Sigmoid colon (tissue), 7 donors: ENCODE measurements around the gene BATF2. TPM values are rescaled to one million over a fixed set of nuclear protein-coding genes. Genes with fewer than 3 reads are reported as not detected.

ENCODE experiments used
- DNase-seq: peaks from one replicate; pipeline ENCODE4 v3.0.0-alpha.2; 2019
- H3K27ac ChIP-seq, 4 donors: fragments of 200-600 bp; sonication (generic); one replicate each; pipeline ENCODE4 v1.5.1; 2016 to 2019; ENCODE audit warnings: mild to moderate bottlenecking in 1 of 4
- H3K27me3 ChIP-seq, 3 donors: fragments of 200-600 bp; sonication (generic); one replicate each; pipeline ENCODE4 v1.5.1; 2019; ENCODE audit warnings: mild to moderate bottlenecking in 1 of 3
- H3K36me3 ChIP-seq, 4 donors: fragments of 200-600 bp; sonication (generic); one replicate each; pipeline ENCODE4 v1.5.1; 2016 to 2019
- H3K4me1 ChIP-seq, 4 donors: fragments of 200-600 bp; sonication (generic); one replicate each; pipeline ENCODE4 v1.5.1; 2017 to 2019
- H3K4me3 ChIP-seq, 4 donors: fragments of 200-600 bp; sonication (generic); one replicate each; pipeline ENCODE4 v1.5.1; 2017 to 2019; ENCODE audit warnings: mild to moderate bottlenecking in 2 of 4, moderate library complexity in 1 of 4
- H3K9me3 ChIP-seq, 4 donors: fragments of 200-600 bp in 3 of 4; sonication (generic) in 3 of 4; one replicate each; pipeline versions ENCODE4 v1.5.1 to v1.6.1; 2013 to 2019
- EP300 ChIP-seq, 4 donors: sonication (generic); formaldehyde crosslinking; IDR thresholded peaks; one replicate each; pipeline ENCODE4 v1.6.1; 2017; ENCODE audit warnings: antibody characterized with exemption in 4 of 4
- POLR2A ChIP-seq, 2 donors: fragments of 450-650 bp; IDR thresholded peaks; one replicate each; pipeline ENCODE4 v1.6.1; 2016; ENCODE audit warnings: antibody characterized with exemption in 2 of 2, mild to moderate bottlenecking in 2 of 2, moderate library complexity in 2 of 2
- POLR2AphosphoS5 ChIP-seq, 4 donors: sonication (generic); formaldehyde crosslinking; IDR thresholded peaks; one replicate each; pipeline ENCODE4 v1.6.1; 2017; ENCODE audit warnings: antibody characterized with exemption in 4 of 4
- WGBS, 2 donors: extraction: QIAGEN DNeasy Blood & Tissue Kit; methylation state at CpG; one replicate each; pipeline ENCODE4 v1.1.7; 2013; 5-methylcytosine and 5-hydroxymethylcytosine counted together
- intact Hi-C: fragments of 100-400 bp; cut with DNase I; formaldehyde crosslinking; loops from one replicate; pipeline ENCODE4 v1.15.1; 2023
- polyA plus RNA-seq, 3 donors: library from polyadenylated mRNA; stranded (reverse); fragments of 200-250 nt; gene quantifications; one replicate each; pipeline ENCODE4 v1.2.3, GENCODE V29; 2013
- total RNA-seq, 4 donors: library from RNA; depleted of rRNA; stranded (reverse); fragments of >200 nt; gene quantifications; one replicate each; pipeline ENCODE4 v1.1.0, GENCODE V29; 2016
- TF ChIP-seq, protein P1 (sequence below), 4 experiments: fragments of 450-650 bp in 3 of 4; fragments of 200-600 bp in 1 of 4; IDR thresholded peaks; one replicate each; pipeline ENCODE4 v1.5.1; 2016 to 2019; ENCODE audit warnings: antibody characterized with exemption in 4 of 4, mild to moderate bottlenecking in 3 of 4, moderate library complexity in 2 of 4
- donor health status: healthy with polysubstance abuse.
- donor health status: Bipolar disorder and iron deficiency.
- donor health status: healthy.

Gene BATF2, protein sequence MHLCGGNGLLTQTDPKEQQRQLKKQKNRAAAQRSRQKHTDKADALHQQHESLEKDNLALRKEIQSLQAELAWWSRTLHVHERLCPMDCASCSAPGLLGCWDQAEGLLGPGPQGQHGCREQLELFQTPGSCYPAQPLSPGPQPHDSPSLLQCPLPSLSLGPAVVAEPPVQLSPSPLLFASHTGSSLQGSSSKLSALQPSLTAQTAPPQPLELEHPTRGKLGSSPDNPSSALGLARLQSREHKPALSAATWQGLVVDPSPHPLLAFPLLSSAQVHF
- total RNA-seq (1 to 10 TPM; 1.8 to 4.7 (median 3.7) TPM), polyA plus RNA-seq (10 to 100 TPM; 11.6 to 31.3 (median 14.4) TPM)

DNA sequence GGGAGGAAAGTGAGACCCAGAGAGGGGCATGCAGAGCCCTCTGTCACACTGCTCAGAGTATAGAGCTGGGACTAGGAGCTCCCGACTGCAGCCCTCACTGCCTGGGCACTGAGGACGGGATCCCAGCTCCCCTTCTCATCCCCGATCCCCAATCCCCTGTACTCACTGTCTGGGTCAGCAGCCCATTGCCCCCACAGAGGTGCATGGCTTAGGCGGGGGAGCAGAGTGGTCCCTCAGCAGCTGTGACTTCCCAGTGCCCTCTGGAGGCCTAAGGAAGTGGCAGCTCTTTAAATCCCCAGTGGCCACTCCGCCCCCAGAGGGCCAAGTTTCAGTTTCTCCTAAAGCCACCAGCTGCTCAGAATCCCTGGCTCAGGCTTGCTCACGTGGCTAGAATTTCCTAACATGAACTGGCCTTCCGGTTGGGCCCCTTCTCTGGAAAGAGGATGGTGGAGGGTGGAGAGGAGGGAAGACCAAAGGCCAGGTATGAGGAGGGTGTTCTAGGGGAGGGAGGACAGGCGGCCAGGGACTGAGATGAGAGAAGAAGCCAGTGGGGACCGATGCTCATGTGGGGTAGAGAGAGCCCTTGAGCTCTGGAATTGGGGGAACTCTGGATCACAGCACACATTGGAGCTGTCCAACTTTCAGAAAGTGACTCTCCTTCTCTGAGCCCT, at the start of gene BATF2:
BATF2 (minus strand) TSS at position 262 of the 671 bp plus-strand sequence; CDS start at position 205, 57 bp downstream.
- DNase-seq, result peak; percentile 92
- intact Hi-C loops, result loop anchor here (2.0 to 5.0 kb wide), 3 partner anchors 45 to 150 kb away; partner anchors contain the start of gene PPP2R5B
- 10 to 18% methylated on average over 9 of the region's 9 CpGs for WGBS, 2 donors

GRCh38 chr11:65045728-65046127, 49.0 kb upstream of the BATF2 start:
- TF ChIP-seq POLR2AphosphoS5 (IDR thresholded peaks at IDR 0.05) (no peak), EP300 (IDR thresholded peaks at IDR 0.05) (no peak), POLR2A (IDR thresholded peaks at IDR 0.05) (no peak)
- TF ChIP-seq, protein P1, sequence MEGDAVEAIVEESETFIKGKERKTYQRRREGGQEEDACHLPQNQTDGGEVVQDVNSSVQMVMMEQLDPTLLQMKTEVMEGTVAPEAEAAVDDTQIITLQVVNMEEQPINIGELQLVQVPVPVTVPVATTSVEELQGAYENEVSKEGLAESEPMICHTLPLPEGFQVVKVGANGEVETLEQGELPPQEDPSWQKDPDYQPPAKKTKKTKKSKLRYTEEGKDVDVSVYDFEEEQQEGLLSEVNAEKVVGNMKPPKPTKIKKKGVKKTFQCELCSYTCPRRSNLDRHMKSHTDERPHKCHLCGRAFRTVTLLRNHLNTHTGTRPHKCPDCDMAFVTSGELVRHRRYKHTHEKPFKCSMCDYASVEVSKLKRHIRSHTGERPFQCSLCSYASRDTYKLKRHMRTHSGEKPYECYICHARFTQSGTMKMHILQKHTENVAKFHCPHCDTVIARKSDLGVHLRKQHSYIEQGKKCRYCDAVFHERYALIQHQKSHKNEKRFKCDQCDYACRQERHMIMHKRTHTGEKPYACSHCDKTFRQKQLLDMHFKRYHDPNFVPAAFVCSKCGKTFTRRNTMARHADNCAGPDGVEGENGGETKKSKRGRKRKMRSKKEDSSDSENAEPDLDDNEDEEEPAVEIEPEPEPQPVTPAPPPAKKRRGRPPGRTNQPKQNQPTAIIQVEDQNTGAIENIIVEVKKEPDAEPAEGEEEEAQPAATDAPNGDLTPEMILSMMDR (IDR thresholded peaks at IDR 0.05), result no peak
- peaks cover 0 to 36% (median 28%) of the 10 kb centered on the region in 4 donors for H3K4me1 ChIP-seq
- H3K27me3 ChIP-seq, result no peaks in the 10 kb centered on the region
- no peaks in the 10 kb centered on the region for H3K9me3 ChIP-seq
- intact Hi-C loops, result no loop called here
- no peak for DNase-seq
- H3K27ac ChIP-seq, result no peak overlapping the region
- H3K36me3 ChIP-seq, result peaks cover 0 to 21% (median 0%) of the 10 kb centered on the region in 4 donors
- WGBS, 2 donors, result 91 to 92% methylated on average over 7 of the region's 7 CpGs
- no peak overlapping the region for H3K4me3 ChIP-seq

More for the DNA sequence above, at the start of gene BATF2:
- Histone ChIP-seq H3K27ac (peak within 1 kb of the TSS; percentile 53 to 81 (median 76)), H3K27me3 (no peaks in the 10 kb centered on the region), H3K4me1 (peaks cover 0 to 26% (median 17%) of the 10 kb centered on the region in 4 donors), H3K36me3 (no peaks in the 10 kb centered on the region), H3K9me3 (no peaks in the 10 kb centered on the region), H3K4me3 (peak within 1 kb of the TSS; percentile 31 to 55 (median 50))
- TF ChIP-seq POLR2AphosphoS5 (IDR thresholded peaks at IDR 0.05), result peak; percentile 54 to 78 (median 64)
- TF ChIP-seq EP300 (IDR thresholded peaks at IDR 0.05), result no peak
- TF ChIP-seq, protein P1 (IDR thresholded peaks at IDR 0.05), result peak; percentile 49 to 67 (median 58)
- TF ChIP-seq POLR2A (IDR thresholded peaks at IDR 0.05), result peak in 1 of 2 donors; percentile 74

DNA sequence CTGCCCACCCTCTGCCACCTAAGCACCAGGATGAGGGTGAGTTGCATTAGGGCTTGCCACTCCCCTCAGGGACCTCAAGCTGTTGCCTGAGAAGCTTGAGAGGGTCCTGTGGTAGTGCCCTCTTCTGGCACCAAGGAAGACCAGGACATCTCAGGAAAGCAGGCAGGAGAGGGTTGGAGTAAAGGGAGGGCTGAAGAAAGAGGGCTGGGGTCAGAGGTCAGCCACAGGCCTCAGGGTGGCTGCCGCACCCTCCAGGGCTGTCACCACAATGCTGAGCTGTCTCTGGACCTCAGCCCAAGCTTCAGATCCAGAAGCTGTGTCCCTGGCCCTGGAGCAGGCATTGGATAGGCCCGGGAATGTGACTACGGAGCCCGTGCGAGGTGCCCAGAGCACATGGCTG, 48.3 kb upstream of the BATF2 start:
- no peak overlapping the region for H3K27ac ChIP-seq
- peaks cover 0 to 42% (median 31%) of the 10 kb centered on the region in 4 donors for H3K4me1 ChIP-seq
- 88 to 93% methylated on average over 5 of the region's 5 CpGs for WGBS, 2 donors
- TF ChIP-seq, protein P1 (IDR thresholded peaks at IDR 0.05), result no peak
- DNase-seq, result no peak
- H3K36me3 ChIP-seq, result peaks cover 0 to 21% (median 0%) of the 10 kb centered on the region in 4 donors
- intact Hi-C loops, result no loop called here
- no peaks in the 10 kb centered on the region for H3K9me3 ChIP-seq
- no peaks in the 10 kb centered on the region for H3K27me3 ChIP-seq
- no peak overlapping the region for H3K4me3 ChIP-seq

DNA sequence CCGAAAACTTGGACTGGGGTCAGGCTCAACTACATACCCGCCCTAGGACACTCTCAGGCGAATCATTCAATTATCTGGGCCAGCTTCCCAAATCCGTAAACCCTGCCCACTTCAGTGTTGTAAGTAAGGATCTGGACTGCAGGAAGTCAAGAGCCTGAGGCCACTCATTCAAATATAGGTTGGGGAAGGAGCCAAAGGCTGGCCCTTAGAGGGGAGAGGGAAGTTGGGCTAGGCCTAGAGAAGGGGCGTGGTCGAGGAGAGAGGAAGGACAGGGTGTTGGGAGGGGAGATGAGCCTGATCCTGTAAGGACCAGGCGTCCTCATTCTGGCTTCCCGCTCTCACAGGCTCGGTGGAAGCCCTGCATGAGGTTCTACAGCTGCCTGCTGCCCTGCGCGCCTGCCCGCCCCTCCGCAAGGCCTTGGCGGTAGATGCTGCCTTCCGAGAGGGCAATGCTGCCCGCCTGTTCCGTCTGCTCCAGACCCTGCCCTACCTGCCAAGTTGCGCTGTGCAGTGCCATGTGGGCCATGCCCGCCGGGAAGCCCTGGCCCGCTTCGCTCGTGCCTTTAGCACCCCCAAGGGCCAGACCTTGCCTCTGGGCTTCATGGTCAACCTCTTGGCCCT, 47.2 kb upstream of the BATF2 start:
- WGBS, 2 donors, result 88 to 90% methylated on average over 23 of the region's 23 CpGs
- Histone ChIP-seq H3K27ac (no peak overlapping the region), H3K36me3 (peaks cover 0 to 29% (median 6%) of the 10 kb centered on the region in 4 donors), H3K9me3 (no peaks in the 10 kb centered on the region), H3K27me3 (no peaks in the 10 kb centered on the region), H3K4me3 (no peak overlapping the region), H3K4me1 (peaks cover 0 to 43% (median 31%) of the 10 kb centered on the region in 4 donors)
- DNase-seq, result peak; percentile 74
- intact Hi-C loops, result no loop called here
- no peak for TF ChIP-seq POLR2A (IDR thresholded peaks at IDR 0.05)

- intact Hi-C loops, result no loop called here
- DNase-seq, result no peak
- peaks cover 3 to 40% (median 9%) of the 10 kb centered on the region in 4 donors for H3K36me3 ChIP-seq
- no peak for TF ChIP-seq POLR2A (IDR thresholded peaks at IDR 0.05)
- TF ChIP-seq, protein P1 (IDR thresholded peaks at IDR 0.05), result no peak
- no peak for TF ChIP-seq EP300 (IDR thresholded peaks at IDR 0.05)
- TF ChIP-seq POLR2AphosphoS5 (IDR thresholded peaks at IDR 0.05), result no peak
- peaks cover 0 to 38% (median 26%) of the 10 kb centered on the region in 4 donors for H3K4me1 ChIP-seq
- 62 to 83% methylated on average over 6 of the region's 6 CpGs for WGBS, 2 donors
- H3K4me3 ChIP-seq, result no peak overlapping the region
- no peak overlapping the region for H3K27ac ChIP-seq
- no peaks in the 10 kb centered on the region for H3K27me3 ChIP-seq
- H3K9me3 ChIP-seq, result no peaks in the 10 kb centered on the region
Observed at GRCh38 chr11:65042891-65043290, 46.1 kb upstream of the BATF2 start.
